Keratinocyte (primary cell): ENCODE results near the gene TRPV4. TPM values are rescaled to one million over a fixed set of nuclear protein-coding genes. Genes with fewer than 3 reads are reported as not detected.

Source experiments
- DNase-seq: peaks from one replicate; pipeline ENCODE4 v3.0.0-alpha.2; 2011; ENCODE audit warnings: low read depth, missing footprints, low spot score
- FAIRE-seq: peaks from 2 replicates; lab custom pipeline; 2011; peaks lifted over from hg19 to GRCh38; lab: Jason Lieb, UNC
- H2AFZ ChIP-seq: 2 replicates; pipeline ENCODE4 v1.6.0; 2012; ENCODE audit warnings: low read length, control low read depth, inconsistent platforms; ENCODE audit not compliant: control insufficient read depth
- H3K27ac ChIP-seq: 2 replicates; pipeline ENCODE4 v1.5.1; 2011; ENCODE audit warnings: low read length; ENCODE audit not compliant: control insufficient read depth, insufficient read depth
- H3K27me3 ChIP-seq: 3 replicates; pipeline ENCODE4 v1.6.0; 2011; ENCODE audit warnings: low read length; ENCODE audit not compliant: control insufficient read depth, insufficient read depth; ENCODE audit errors: extremely low read depth
- H3K36me3 ChIP-seq, 2 experiments: 2 replicates in 1 of 2; 3 replicates in 1 of 2; pipeline ENCODE4 v1.5.1; 2011; ENCODE audit warnings: low read length in 2 of 2, mild to moderate bottlenecking in 1 of 2; ENCODE audit not compliant: control insufficient read depth in 2 of 2, insufficient read depth in 2 of 2; ENCODE audit errors: extremely low read depth in 1 of 2
- H3K4me1 ChIP-seq: 3 replicates; pipeline ENCODE4 v1.5.1; 2011; ENCODE audit warnings: low read length; ENCODE audit not compliant: control insufficient read depth, insufficient read depth; ENCODE audit errors: extremely low read depth
- H3K4me2 ChIP-seq: 3 replicates; pipeline ENCODE4 v1.6.0; 2011; ENCODE audit warnings: low read depth, low read length; ENCODE audit not compliant: control insufficient read depth, insufficient read depth; ENCODE audit errors: extremely low read depth
- H3K4me3 ChIP-seq, 3 experiments: fragments of 200-600 bp in 1 of 3; sonication (generic) in 1 of 3; 2 replicates in 2 of 3; 3 replicates in 1 of 3; pipeline ENCODE4 v1.5.1; 2011 to 2016; ENCODE audit warnings: low read length in 3 of 3, mild to moderate bottlenecking in 3 of 3, control low read depth in 2 of 3, inconsistent platforms in 1 of 3, low read depth in 1 of 3, mixed read lengths in 1 of 3, mixed run types in 1 of 3, moderate library complexity in 1 of 3; ENCODE audit not compliant: control insufficient read depth in 2 of 3, insufficient read depth in 2 of 3; ENCODE audit errors: extremely low read depth in 1 of 3
- H3K79me2 ChIP-seq: 2 replicates; pipeline ENCODE4 v1.6.0; 2012; ENCODE audit warnings: low read length; ENCODE audit not compliant: control insufficient read depth, insufficient read depth
- H3K9ac ChIP-seq: 3 replicates; pipeline ENCODE4 v1.6.0; 2011; ENCODE audit warnings: low read length; ENCODE audit not compliant: control insufficient read depth, insufficient read depth; ENCODE audit errors: extremely low read depth
- H3K9me1 ChIP-seq: 3 replicates; pipeline ENCODE4 v1.6.0; 2011; ENCODE audit warnings: low read length; ENCODE audit not compliant: control insufficient read depth, insufficient read depth; ENCODE audit errors: extremely low read depth
- H3K9me3 ChIP-seq: 2 replicates; pipeline ENCODE4 v1.5.1; 2012; ENCODE audit warnings: low read depth, low read length; ENCODE audit not compliant: control insufficient read depth
- H4K20me1 ChIP-seq: 3 replicates; pipeline ENCODE4 v1.6.0; 2011; ENCODE audit warnings: low read length; ENCODE audit not compliant: control insufficient read depth, insufficient read depth; ENCODE audit errors: extremely low read depth
- EZH2 ChIP-seq: IDR thresholded peaks from one replicate; pipeline ENCODE4 v1.6.1; 2012; ENCODE audit warnings: inconsistent platforms, mild to moderate bottlenecking, low read length, moderate library complexity
- dilution Hi-C: fragments of 300-500 bp; cut with MboI; formaldehyde crosslinking; loops from one replicate; pipeline ENCODE4 v1.7.0; 2020; ENCODE audit warnings: low sequenced_read_pairs; ENCODE audit not compliant: extremely low pct_ligation_motif_present
- polyA plus RNA-seq, 5 experiments: library from polyadenylated mRNA; depleted of rRNA in 3 of 5; stranded (reverse) in 3 of 5; stranded (forward) in 1 of 5; unstranded in 1 of 5; fragments of >200 nt; gene quantifications; 1 replicate in 1 of 5; 2 replicates in 3 of 5; 3 replicates in 1 of 5; pipeline versions ENCODE4 v1.2.1 to v1.2.3, GENCODE V29; 2011 to 2012; ENCODE audit warnings: missing spikeins in 2 of 5, low read depth in 1 of 5, low replicate concordance in 1 of 5
- TF ChIP-seq, protein P1 (sequence below), 3 experiments: IDR thresholded peaks in 1 of 3; conservative IDR thresholded peaks in 1 of 3; optimal IDR thresholded peaks in 1 of 3; 2 replicates in 2 of 3; 3 replicates in 1 of 3; pipeline versions ENCODE3 to v1.5.1; 2011; ENCODE audit warnings: low read length in 3 of 3, mild to moderate bottlenecking in 3 of 3, moderate library complexity in 2 of 3, control low read depth in 1 of 3, inconsistent platforms in 1 of 3; ENCODE audit not compliant: insufficient read depth in 2 of 3; ENCODE audit errors: extremely low read depth in 1 of 3

The TRPV4 gene
- polyA plus RNA-seq, 1 donor (not counting 4 experiments of a cell fraction or from before 2014, with no cell fraction given), result 0.46 TPM

GRCh38 chr12:109820816-109821381 is 12.3 kb downstream of the TRPV4 start:
- Histone ChIP-seq H3K27ac (peak overlapping the region; percentile 59), H3K9ac (peak overlapping the region; percentile 52), H3K36me3 (no peaks in the 10 kb centered on the region), H3K27me3 (no peaks in the 10 kb centered on the region), H4K20me1 (no peaks in the 10 kb centered on the region), H3K9me3 (no peaks in the 10 kb centered on the region), H3K9me1 (peaks cover 2% of the 10 kb centered on the region), H2AFZ (no peak overlapping the region), H3K4me3 (peak overlapping the region in 1 of 3 experiments; percentile 15), H3K4me2 (peak overlapping the region; percentile 71), H3K4me1 (peaks cover 24% of the 10 kb centered on the region), H3K79me2 (no peaks in the 10 kb centered on the region)
- TF ChIP-seq EZH2, result no peak
- TF ChIP-seq, protein P1, sequence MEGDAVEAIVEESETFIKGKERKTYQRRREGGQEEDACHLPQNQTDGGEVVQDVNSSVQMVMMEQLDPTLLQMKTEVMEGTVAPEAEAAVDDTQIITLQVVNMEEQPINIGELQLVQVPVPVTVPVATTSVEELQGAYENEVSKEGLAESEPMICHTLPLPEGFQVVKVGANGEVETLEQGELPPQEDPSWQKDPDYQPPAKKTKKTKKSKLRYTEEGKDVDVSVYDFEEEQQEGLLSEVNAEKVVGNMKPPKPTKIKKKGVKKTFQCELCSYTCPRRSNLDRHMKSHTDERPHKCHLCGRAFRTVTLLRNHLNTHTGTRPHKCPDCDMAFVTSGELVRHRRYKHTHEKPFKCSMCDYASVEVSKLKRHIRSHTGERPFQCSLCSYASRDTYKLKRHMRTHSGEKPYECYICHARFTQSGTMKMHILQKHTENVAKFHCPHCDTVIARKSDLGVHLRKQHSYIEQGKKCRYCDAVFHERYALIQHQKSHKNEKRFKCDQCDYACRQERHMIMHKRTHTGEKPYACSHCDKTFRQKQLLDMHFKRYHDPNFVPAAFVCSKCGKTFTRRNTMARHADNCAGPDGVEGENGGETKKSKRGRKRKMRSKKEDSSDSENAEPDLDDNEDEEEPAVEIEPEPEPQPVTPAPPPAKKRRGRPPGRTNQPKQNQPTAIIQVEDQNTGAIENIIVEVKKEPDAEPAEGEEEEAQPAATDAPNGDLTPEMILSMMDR (optimal IDR thresholded peaks at IDR 0.05 in 1 of 3, IDR thresholded peaks at IDR 0.05 in 1 of 3, conservative IDR thresholded peaks at IDR 0.05 in 1 of 3; ENCODE audit: extremely low read depth in 1 of 3, insufficient read depth in 2 of 3, low read length in 3 of 3), result no peak
- DNase-seq, result peak; percentile 60
- dilution Hi-C loops, result no loop called here
- peak; percentile 95 for FAIRE-seq

- Histone ChIP-seq H3K27ac (peak overlapping the region; percentile 46), H3K9me1 (peaks cover 2% of the 10 kb centered on the region), H3K4me3 (no peak overlapping the region), H3K9me3 (no peaks in the 10 kb centered on the region), H3K4me1 (peaks cover 24% of the 10 kb centered on the region), H2AFZ (no peak overlapping the region), H4K20me1 (no peaks in the 10 kb centered on the region), H3K4me2 (peak overlapping the region; percentile 42), H3K79me2 (no peaks in the 10 kb centered on the region), H3K36me3 (no peaks in the 10 kb centered on the region), H3K27me3 (no peaks in the 10 kb centered on the region), H3K9ac (peak overlapping the region; percentile 14)
- DNase-seq (peak; percentile 72), FAIRE-seq (peak; percentile 99)
- TF ChIP-seq EZH2, result no peak
- TF ChIP-seq, protein P1 (optimal IDR thresholded peaks at IDR 0.05 in 1 of 3, IDR thresholded peaks at IDR 0.05 in 1 of 3, conservative IDR thresholded peaks at IDR 0.05 in 1 of 3; ENCODE audit: extremely low read depth in 1 of 3, insufficient read depth in 2 of 3, low read length in 3 of 3), result no peak
- dilution Hi-C loops, result no loop called here
Measured at GRCh38 chr12:109818905-109819500, 14.2 kb downstream of the TRPV4 start.
